H1 (cell line): ENCODE results near the gene C1orf115. TPM values are rescaled to one million over a fixed set of nuclear protein-coding genes. Genes with fewer than 3 reads are reported as not detected.

ENCODE experiments used
- polyA plus RNA-seq, 7 experiments: library from polyadenylated mRNA; depleted of rRNA in 3 of 7; stranded (reverse) in 5 of 7; unstranded in 2 of 7; fragments of >200 nt in 5 of 7; fragments of 200-250 nt in 2 of 7; gene quantifications; 1 replicate in 5 of 7; 2 replicates in 1 of 7; 4 replicates in 1 of 7; pipeline versions ENCODE4 v1.2.1 to v1.2.3, GENCODE V29; 2011 to 2013; ENCODE audit warnings: missing spikeins in 2 of 7, mixed read lengths in 2 of 7
- total RNA-seq: library from RNA; stranded (reverse); fragmentation: NEBNext Ultra II Directional; extraction: Animal tissue kit (Norgen Biotek cat#: 25700); gene quantifications from 2 replicates; pipeline ENCODE4 v1.2.1, GENCODE V29; 2021

The C1orf115 gene
- total and polyA plus RNA-seq, 2 of the 8 experiments (the other 6 are each of a cell fraction or from before 2014, with no cell fraction given): 3.5 to 5.6 TPM

Other genes starting within 250 kb of the C1orf115 start
- 20.5 and 21.2 TPM in 2 replicates for gene MARK1, start 162.2 kb upstream of the C1orf115 start, total RNA-seq
- 5.5 and 8.9 TPM in 2 replicates for gene MARK1, start 162.2 kb upstream of the C1orf115 start, polyA plus RNA-seq (2011; rRNA removed)
- 6.9 and 7.2 TPM in 2 replicates for gene MTARC2, start 58.0 kb downstream of the C1orf115 start, total RNA-seq
- gene MTARC2, start 58.0 kb downstream of the C1orf115 start, polyA plus RNA-seq (2011; rRNA removed): 7.9 and 8.5 TPM in 2 replicates
- 42.4 and 46.2 TPM in 2 replicates for gene MTARC1, start 96.5 kb downstream of the C1orf115 start, total RNA-seq
- gene MTARC1, start 96.5 kb downstream of the C1orf115 start, polyA plus RNA-seq (2011; rRNA removed): 16.0 and 17.2 TPM in 2 replicates
- 0.30 and 0.50 TPM in 2 replicates for gene HLX, start 189.1 kb downstream of the C1orf115 start, total RNA-seq
- gene HLX, start 189.1 kb downstream of the C1orf115 start, polyA plus RNA-seq (2011; rRNA removed): 0.11 and 0.17 TPM in 2 replicates